ENCODE measurements around the gene GAL3ST1.
A peak's percentile ranks its signal among the peaks of the same experiment; 100 is the strongest.

Gene GAL3ST1

DNA sequence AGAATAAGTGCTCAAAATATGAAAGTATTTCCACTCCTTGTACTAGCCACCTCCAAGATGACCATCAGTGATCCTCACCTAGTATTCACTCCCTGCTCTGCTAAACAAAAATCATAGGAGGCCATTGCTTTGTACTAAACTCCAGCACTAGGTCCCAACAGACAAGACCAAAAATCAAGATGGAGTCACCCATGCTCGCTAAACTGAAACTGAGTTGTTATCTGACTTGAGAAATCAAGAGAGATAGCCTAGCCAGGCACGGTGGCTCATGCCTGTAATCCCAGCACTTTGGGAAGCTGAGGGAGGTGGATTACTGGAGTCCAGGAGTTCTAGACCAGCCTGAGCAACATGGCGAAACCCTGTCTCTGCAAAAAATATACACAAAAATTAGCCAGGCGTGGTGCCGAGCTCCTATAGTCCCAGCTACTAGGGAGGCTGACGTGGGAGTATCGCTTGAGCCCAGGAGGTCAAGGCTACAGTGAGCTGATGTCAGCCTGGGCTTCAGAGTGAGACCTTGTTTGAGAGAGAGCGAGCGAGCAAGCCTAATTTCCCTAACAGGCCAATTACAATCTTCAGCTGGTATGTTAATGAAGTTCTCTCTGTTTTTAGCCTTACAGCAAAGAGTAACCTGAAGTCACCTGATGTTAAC is 37.3 kb downstream of the GAL3ST1 start:
- Histone ChIP-seq H3K79me1 (ENCODE audit: low read length) (no peaks in the 10 kb centered on the region), H2BK120ac (ENCODE audit: insufficient read depth, low read length, poor library complexity) (no peak overlapping the region), H3K4me1 (ENCODE audit: control insufficient read depth in 1 of 2, insufficient read depth in 2 of 2, low read length in 2 of 2) (peaks cover 0 to 2% of the 10 kb centered on the region in 2 experiments), H3K4me3 (ENCODE audit: low read depth, low read length) (no peak overlapping the region), H2AK5ac (ENCODE audit: low read length) (no peak overlapping the region), H3K9me3 (ENCODE audit: insufficient read depth, low read depth, low read length) (peaks cover 4% of the 10 kb centered on the region), H3K36me3 (ENCODE audit: control insufficient read depth in 1 of 2, insufficient read depth in 2 of 2, low read length in 2 of 2) (no peaks in the 10 kb centered on the region), H3K23ac (ENCODE audit: low read length) (no peak overlapping the region), H3K14ac (ENCODE audit: low read length) (no peak overlapping the region), H4K8ac (ENCODE audit: low read depth, low read length) (no peak overlapping the region), H4K91ac (ENCODE audit: low read depth, low read length) (no peak overlapping the region), H3K27me3 (ENCODE audit: insufficient read depth, low read length) (peaks cover 2% of the 10 kb centered on the region), H3K4ac (ENCODE audit: low read depth, low read length) (no peak overlapping the region), H3K9ac (ENCODE audit: low read length) (no peak overlapping the region), H3K27ac (ENCODE audit: low read depth, low read length) (no peak overlapping the region), H2BK5ac (ENCODE audit: low read depth, low read length, poor library complexity) (no peak overlapping the region), H3K79me2 (ENCODE audit: control insufficient read depth, insufficient read depth, low read length, poor library complexity) (no peaks in the 10 kb centered on the region), H3K4me2 (ENCODE audit: low read length) (no peak overlapping the region), H3K18ac (ENCODE audit: low read length) (no peak overlapping the region), H2AFZ (ENCODE audit: insufficient read depth, low read length, poor library complexity) (no peak overlapping the region), H4K12ac (ENCODE audit: low read depth, low read length) (no peak overlapping the region), H2BK12ac (ENCODE audit: low read length) (no peak overlapping the region)
- WGBS (ENCODE audit: extremely low coverage, insufficient coverage, insufficient read length), result no CpG with 5 or more reads among the region's 9 CpGs
- DNase-seq, result no peak

GRCh38 chr22:30535182-30535581 is 39.3 kb downstream of the GAL3ST1 start:
- WGBS (ENCODE audit: extremely low coverage, insufficient coverage, insufficient read length), result no CpG with 5 or more reads among the region's 4 CpGs
- peaks cover 3% of the 10 kb centered on the region for H3K9me3 ChIP-seq (ENCODE audit: insufficient read depth, low read depth, low read length)
- no peak overlapping the region for H3K14ac ChIP-seq (ENCODE audit: low read length)
- H3K79me2 ChIP-seq (ENCODE audit: control insufficient read depth, insufficient read depth, low read length, poor library complexity), result no peaks in the 10 kb centered on the region
- H4K8ac ChIP-seq (ENCODE audit: low read depth, low read length), result no peak overlapping the region
- no peaks in the 10 kb centered on the region for H3K79me1 ChIP-seq (ENCODE audit: low read length)
- H3K27ac ChIP-seq (ENCODE audit: low read depth, low read length), result no peak overlapping the region
- H3K4ac ChIP-seq (ENCODE audit: low read depth, low read length), result no peak overlapping the region
- no peak overlapping the region for H3K23ac ChIP-seq (ENCODE audit: low read length)
- H2BK120ac ChIP-seq (ENCODE audit: insufficient read depth, low read length, poor library complexity), result no peak overlapping the region
- peaks cover 0 to 2% of the 10 kb centered on the region in 2 experiments for H3K4me1 ChIP-seq (ENCODE audit: control insufficient read depth in 1 of 2, insufficient read depth in 2 of 2, low read length in 2 of 2)
- H2AFZ ChIP-seq (ENCODE audit: insufficient read depth, low read length, poor library complexity), result no peak overlapping the region
- H2AK5ac ChIP-seq (ENCODE audit: low read length), result no peak overlapping the region
- H2BK5ac ChIP-seq (ENCODE audit: low read depth, low read length, poor library complexity), result no peak overlapping the region
- no peak overlapping the region for H3K18ac ChIP-seq (ENCODE audit: low read length)
- no peaks in the 10 kb centered on the region for H3K27me3 ChIP-seq (ENCODE audit: insufficient read depth, low read length)
- no peak overlapping the region for H3K4me3 ChIP-seq (ENCODE audit: low read depth, low read length)
- H3K9ac ChIP-seq (ENCODE audit: low read length), result no peak overlapping the region
- no peak for DNase-seq
- no peak overlapping the region for H3K4me2 ChIP-seq (ENCODE audit: low read length)
- H3K36me3 ChIP-seq (ENCODE audit: control insufficient read depth in 1 of 2, insufficient read depth in 2 of 2, low read length in 2 of 2), result no peaks in the 10 kb centered on the region
- no peak overlapping the region for H4K91ac ChIP-seq (ENCODE audit: low read depth, low read length)
- no peak overlapping the region for H4K12ac ChIP-seq (ENCODE audit: low read depth, low read length)
- no peak overlapping the region for H2BK12ac ChIP-seq (ENCODE audit: low read length)

GRCh38 chr22:30531651-30532608 is 42.5 kb downstream of the GAL3ST1 start:
- no peak overlapping the region for H3K9ac ChIP-seq (ENCODE audit: low read length)
- no peaks in the 10 kb centered on the region for H3K9me3 ChIP-seq (ENCODE audit: insufficient read depth, low read depth, low read length)
- H3K27ac ChIP-seq (ENCODE audit: low read depth, low read length), result no peak overlapping the region
- no peak overlapping the region for H3K4me3 ChIP-seq (ENCODE audit: low read depth, low read length)
- H4K12ac ChIP-seq (ENCODE audit: low read depth, low read length), result no peak overlapping the region
- no peak overlapping the region for H3K4me2 ChIP-seq (ENCODE audit: low read length)
- no peak overlapping the region for H2BK5ac ChIP-seq (ENCODE audit: low read depth, low read length, poor library complexity)
- H4K8ac ChIP-seq (ENCODE audit: low read depth, low read length), result no peak overlapping the region
- DNase-seq, result no peak
- WGBS (ENCODE audit: extremely low coverage, insufficient coverage, insufficient read length), result no CpG with 5 or more reads among the region's 17 CpGs
- no peaks in the 10 kb centered on the region for H3K79me2 ChIP-seq (ENCODE audit: control insufficient read depth, insufficient read depth, low read length, poor library complexity)
- H3K4ac ChIP-seq (ENCODE audit: low read depth, low read length), result no peak overlapping the region
- H2BK12ac ChIP-seq (ENCODE audit: low read length), result no peak overlapping the region
- no peaks in the 10 kb centered on the region for H3K36me3 ChIP-seq (ENCODE audit: control insufficient read depth in 1 of 2, insufficient read depth in 2 of 2, low read length in 2 of 2)
- no peak overlapping the region for H2BK120ac ChIP-seq (ENCODE audit: insufficient read depth, low read length, poor library complexity)
- no peak overlapping the region for H3K18ac ChIP-seq (ENCODE audit: low read length)
- H4K91ac ChIP-seq (ENCODE audit: low read depth, low read length), result no peak overlapping the region
- H2AFZ ChIP-seq (ENCODE audit: insufficient read depth, low read length, poor library complexity), result no peak overlapping the region
- no peaks in the 10 kb centered on the region for H3K79me1 ChIP-seq (ENCODE audit: low read length)
- H3K27me3 ChIP-seq (ENCODE audit: insufficient read depth, low read length), result no peaks in the 10 kb centered on the region
- peaks cover 0 to 2% of the 10 kb centered on the region in 2 experiments for H3K4me1 ChIP-seq (ENCODE audit: control insufficient read depth in 1 of 2, insufficient read depth in 2 of 2, low read length in 2 of 2)
- H2AK5ac ChIP-seq (ENCODE audit: low read length), result no peak overlapping the region
- H3K23ac ChIP-seq (ENCODE audit: low read length), result no peak overlapping the region
- H3K14ac ChIP-seq (ENCODE audit: low read length), result no peak overlapping the region

GRCh38 chr22:30526656-30527055 is 47.8 kb downstream of the GAL3ST1 start:
- no peaks in the 10 kb centered on the region for H3K79me1 ChIP-seq (ENCODE audit: low read length)
- H3K4me2 ChIP-seq (ENCODE audit: low read length), result no peak overlapping the region
- no peak overlapping the region for H2BK120ac ChIP-seq (ENCODE audit: insufficient read depth, low read length, poor library complexity)
- no peak overlapping the region for H3K4ac ChIP-seq (ENCODE audit: low read depth, low read length)
- H3K18ac ChIP-seq (ENCODE audit: low read length), result no peak overlapping the region
- H3K79me2 ChIP-seq (ENCODE audit: control insufficient read depth, insufficient read depth, low read length, poor library complexity), result no peaks in the 10 kb centered on the region
- H3K4me1 ChIP-seq (ENCODE audit: control insufficient read depth in 1 of 2, insufficient read depth in 2 of 2, low read length in 2 of 2), result no peaks in the 10 kb centered on the region
- H2BK12ac ChIP-seq (ENCODE audit: low read length), result no peak overlapping the region
- H3K27ac ChIP-seq (ENCODE audit: low read depth, low read length), result no peak overlapping the region
- no peak overlapping the region for H2BK5ac ChIP-seq (ENCODE audit: low read depth, low read length, poor library complexity)
- H2AFZ ChIP-seq (ENCODE audit: insufficient read depth, low read length, poor library complexity), result no peak overlapping the region
- no peak overlapping the region for H4K12ac ChIP-seq (ENCODE audit: low read depth, low read length)
- WGBS (ENCODE audit: extremely low coverage, insufficient coverage, insufficient read length), result no CpG with 5 or more reads among the region's 4 CpGs
- H3K27me3 ChIP-seq (ENCODE audit: insufficient read depth, low read length), result no peaks in the 10 kb centered on the region
- DNase-seq, result peak; percentile 60 to 75
- peaks cover 3% of the 10 kb centered on the region for H3K9me3 ChIP-seq (ENCODE audit: insufficient read depth, low read depth, low read length)
- H4K8ac ChIP-seq (ENCODE audit: low read depth, low read length), result no peak overlapping the region
- H4K91ac ChIP-seq (ENCODE audit: low read depth, low read length), result no peak overlapping the region
- H3K23ac ChIP-seq (ENCODE audit: low read length), result no peak overlapping the region
- no peak overlapping the region for H3K14ac ChIP-seq (ENCODE audit: low read length)
- no peaks in the 10 kb centered on the region for H3K36me3 ChIP-seq (ENCODE audit: control insufficient read depth in 1 of 2, insufficient read depth in 2 of 2, low read length in 2 of 2)
- no peak overlapping the region for H2AK5ac ChIP-seq (ENCODE audit: low read length)
- no peak overlapping the region for H3K4me3 ChIP-seq (ENCODE audit: low read depth, low read length)
- no peak overlapping the region for H3K9ac ChIP-seq (ENCODE audit: low read length)
